Keratinocyte (primary cell): ENCODE results near the gene PNLDC1. TPM values are rescaled to one million over a fixed set of nuclear protein-coding genes. Genes with fewer than 3 reads are reported as not detected.

ENCODE experiments used
- DNase-seq: peaks from one replicate; pipeline ENCODE4 v3.0.0-alpha.2; 2011; ENCODE audit warnings: low read depth, missing footprints, low spot score
- FAIRE-seq: peaks from 2 replicates; lab custom pipeline; 2011; peaks lifted over from hg19 to GRCh38; lab: Jason Lieb, UNC
- H2AFZ ChIP-seq: 2 replicates; pipeline ENCODE4 v1.6.0; 2012; ENCODE audit warnings: low read length, control low read depth, inconsistent platforms; ENCODE audit not compliant: control insufficient read depth
- H3K27ac ChIP-seq: 2 replicates; pipeline ENCODE4 v1.5.1; 2011; ENCODE audit warnings: low read length; ENCODE audit not compliant: control insufficient read depth, insufficient read depth
- H3K27me3 ChIP-seq: 3 replicates; pipeline ENCODE4 v1.6.0; 2011; ENCODE audit warnings: low read length; ENCODE audit not compliant: control insufficient read depth, insufficient read depth; ENCODE audit errors: extremely low read depth
- H3K36me3 ChIP-seq, 2 experiments: 2 replicates in 1 of 2; 3 replicates in 1 of 2; pipeline ENCODE4 v1.5.1; 2011; ENCODE audit warnings: low read length in 2 of 2, mild to moderate bottlenecking in 1 of 2; ENCODE audit not compliant: control insufficient read depth in 2 of 2, insufficient read depth in 2 of 2; ENCODE audit errors: extremely low read depth in 1 of 2
- H3K4me1 ChIP-seq: 3 replicates; pipeline ENCODE4 v1.5.1; 2011; ENCODE audit warnings: low read length; ENCODE audit not compliant: control insufficient read depth, insufficient read depth; ENCODE audit errors: extremely low read depth
- H3K4me2 ChIP-seq: 3 replicates; pipeline ENCODE4 v1.6.0; 2011; ENCODE audit warnings: low read depth, low read length; ENCODE audit not compliant: control insufficient read depth, insufficient read depth; ENCODE audit errors: extremely low read depth
- H3K4me3 ChIP-seq, 3 experiments: fragments of 200-600 bp in 1 of 3; sonication (generic) in 1 of 3; 2 replicates in 2 of 3; 3 replicates in 1 of 3; pipeline ENCODE4 v1.5.1; 2011 to 2016; ENCODE audit warnings: low read length in 3 of 3, mild to moderate bottlenecking in 3 of 3, control low read depth in 2 of 3, inconsistent platforms in 1 of 3, low read depth in 1 of 3, mixed read lengths in 1 of 3, mixed run types in 1 of 3, moderate library complexity in 1 of 3; ENCODE audit not compliant: control insufficient read depth in 2 of 3, insufficient read depth in 2 of 3; ENCODE audit errors: extremely low read depth in 1 of 3
- H3K79me2 ChIP-seq: 2 replicates; pipeline ENCODE4 v1.6.0; 2012; ENCODE audit warnings: low read length; ENCODE audit not compliant: control insufficient read depth, insufficient read depth
- H3K9ac ChIP-seq: 3 replicates; pipeline ENCODE4 v1.6.0; 2011; ENCODE audit warnings: low read length; ENCODE audit not compliant: control insufficient read depth, insufficient read depth; ENCODE audit errors: extremely low read depth
- H3K9me1 ChIP-seq: 3 replicates; pipeline ENCODE4 v1.6.0; 2011; ENCODE audit warnings: low read length; ENCODE audit not compliant: control insufficient read depth, insufficient read depth; ENCODE audit errors: extremely low read depth
- H3K9me3 ChIP-seq: 2 replicates; pipeline ENCODE4 v1.5.1; 2012; ENCODE audit warnings: low read depth, low read length; ENCODE audit not compliant: control insufficient read depth
- H4K20me1 ChIP-seq: 3 replicates; pipeline ENCODE4 v1.6.0; 2011; ENCODE audit warnings: low read length; ENCODE audit not compliant: control insufficient read depth, insufficient read depth; ENCODE audit errors: extremely low read depth
- CTCF ChIP-seq, 3 experiments: IDR thresholded peaks in 1 of 3; conservative IDR thresholded peaks in 1 of 3; optimal IDR thresholded peaks in 1 of 3; 2 replicates in 2 of 3; 3 replicates in 1 of 3; pipeline versions ENCODE3 to v1.5.1; 2011; ENCODE audit warnings: low read length in 3 of 3, mild to moderate bottlenecking in 3 of 3, moderate library complexity in 2 of 3, control low read depth in 1 of 3, inconsistent platforms in 1 of 3; ENCODE audit not compliant: insufficient read depth in 2 of 3; ENCODE audit errors: extremely low read depth in 1 of 3
- EZH2 ChIP-seq: IDR thresholded peaks from one replicate; pipeline ENCODE4 v1.6.1; 2012; ENCODE audit warnings: inconsistent platforms, mild to moderate bottlenecking, low read length, moderate library complexity
- dilution Hi-C: fragments of 300-500 bp; cut with MboI; formaldehyde crosslinking; loops from one replicate; pipeline ENCODE4 v1.7.0; 2020; ENCODE audit warnings: low sequenced_read_pairs; ENCODE audit not compliant: extremely low pct_ligation_motif_present
- polyA plus RNA-seq, 5 experiments: library from polyadenylated mRNA; depleted of rRNA in 3 of 5; stranded (reverse) in 3 of 5; stranded (forward) in 1 of 5; unstranded in 1 of 5; fragments of >200 nt; gene quantifications; 1 replicate in 1 of 5; 2 replicates in 3 of 5; 3 replicates in 1 of 5; pipeline versions ENCODE4 v1.2.1 to v1.2.3, GENCODE V29; 2011 to 2012; ENCODE audit warnings: missing spikeins in 2 of 5, low read depth in 1 of 5, low replicate concordance in 1 of 5

Gene PNLDC1
- polyA plus RNA-seq, 1 donor (not counting 4 experiments of a cell fraction or from before 2014, with no cell fraction given) = 0.14 TPM

- peaks cover 29% of the 10 kb centered on the region for H3K4me1 ChIP-seq
- H3K4me3 ChIP-seq = no peak overlapping the region
- peaks cover 2% of the 10 kb centered on the region for H3K9me1 ChIP-seq
- FAIRE-seq (peak; percentile 87), DNase-seq (peak; percentile 30)
- no peaks in the 10 kb centered on the region for H4K20me1 ChIP-seq
- H3K27ac ChIP-seq = peak overlapping the region; percentile 2
- no peak overlapping the region for H2AFZ ChIP-seq
- H3K9ac ChIP-seq = no peak overlapping the region
- H3K4me2 ChIP-seq = peak overlapping the region; percentile 9
- peaks cover 13 to 31% of the 10 kb centered on the region in 2 experiments for H3K36me3 ChIP-seq
- dilution Hi-C loops = no loop called here
- H3K9me3 ChIP-seq = no peaks in the 10 kb centered on the region
- peak in 2 of 3 experiments; percentile 31 to 35 for TF ChIP-seq CTCF (optimal IDR thresholded peaks at IDR 0.05 in 1 of 3, IDR thresholded peaks at IDR 0.05 in 1 of 3, conservative IDR thresholded peaks at IDR 0.05 in 1 of 3; ENCODE audit: extremely low read depth in 1 of 3, insufficient read depth in 2 of 3, low read length in 3 of 3)
- TF ChIP-seq EZH2 = no peak
- H3K27me3 ChIP-seq = no peaks in the 10 kb centered on the region
- peaks cover 15% of the 10 kb centered on the region for H3K79me2 ChIP-seq
Measured at GRCh38 chr6:159758031-159759001, 41.8 kb upstream of the PNLDC1 start.

GRCh38 chr6:159759645-159760044 lies 40.4 kb upstream of the PNLDC1 start:
- Histone ChIP-seq H2AFZ (no peak overlapping the region), H3K4me3 (no peak overlapping the region), H3K9me1 (peaks cover 2% of the 10 kb centered on the region), H3K9me3 (no peaks in the 10 kb centered on the region), H4K20me1 (no peaks in the 10 kb centered on the region), H3K4me1 (peaks cover 33% of the 10 kb centered on the region), H3K27ac (no peak overlapping the region), H3K9ac (no peak overlapping the region), H3K79me2 (peaks cover 23% of the 10 kb centered on the region), H3K36me3 (peaks cover 10 to 26% of the 10 kb centered on the region in 2 experiments), H3K27me3 (no peaks in the 10 kb centered on the region), H3K4me2 (no peak overlapping the region)
- FAIRE-seq = no peak
- no peak for DNase-seq
- TF ChIP-seq EZH2 = no peak
- no peak for TF ChIP-seq CTCF (optimal IDR thresholded peaks at IDR 0.05 in 1 of 3, IDR thresholded peaks at IDR 0.05 in 1 of 3, conservative IDR thresholded peaks at IDR 0.05 in 1 of 3; ENCODE audit: extremely low read depth in 1 of 3, insufficient read depth in 2 of 3, low read length in 3 of 3)
- dilution Hi-C loops = no loop called here
